GM18909 (cell line): Measurements from ENCODE around the gene NOX1.
"Not testable (repeated sequence)": the region's sequence is repeated elsewhere in the genome, so short reads cannot be mapped to it uniquely, and the experiment has no call there.

Experiments used
- ATAC-seq: cut with Tn5 transposase; IDR thresholded peaks from one replicate; pipeline ENCODE4 v1.9.1; 2021; ENCODE audit warnings: mild to moderate bottlenecking; ENCODE audit not compliant: unreplicated experiment, poor library complexity

The NOX1 gene

DNA sequence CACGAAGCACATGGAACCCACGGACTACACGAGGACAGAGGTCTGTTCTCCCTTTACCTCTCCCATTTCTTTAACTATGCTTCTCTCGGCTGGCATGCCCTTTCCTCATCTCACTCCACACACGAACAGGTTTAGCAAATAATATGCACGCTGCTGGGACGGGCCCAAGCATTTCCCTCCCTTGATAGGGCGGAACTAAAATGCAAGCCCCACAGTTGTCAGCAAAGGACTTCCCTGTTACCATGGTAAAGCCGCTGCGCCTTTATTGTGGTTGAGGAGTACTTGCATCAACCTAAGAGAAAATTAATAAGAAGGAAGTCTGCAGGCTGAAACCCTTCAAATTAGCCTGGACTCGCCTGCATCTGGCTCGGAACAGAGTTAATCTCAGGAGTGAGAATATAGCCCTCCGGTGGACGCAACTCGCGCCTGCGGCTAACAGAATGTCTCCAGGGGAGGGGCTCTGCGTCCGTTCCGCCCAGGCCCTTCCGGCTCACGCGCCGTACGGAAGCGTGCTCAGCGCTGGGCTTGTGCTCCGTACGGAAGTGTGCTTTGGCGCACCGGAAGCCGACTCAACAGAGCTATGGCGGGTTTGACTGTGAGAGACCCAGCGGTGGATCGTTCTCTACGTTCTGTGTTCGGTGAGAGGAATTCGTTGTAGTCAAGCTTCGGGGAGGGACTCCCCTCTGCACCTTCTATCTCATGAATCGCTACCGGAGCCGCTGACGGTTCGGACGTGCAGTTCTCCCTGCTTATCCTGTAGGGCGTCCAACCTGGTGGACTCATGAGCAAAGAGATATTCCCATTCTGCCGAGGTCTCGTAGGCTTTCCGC is 54.1 kb downstream of the NOX1 start, which contains the start of gene CSTF2:
CSTF2 (plus strand) TSS at position 555 of the 830 bp plus-strand sequence; CDS start at position 581, 26 bp downstream.
- peak; percentile 99 for ATAC-seq

DNA sequence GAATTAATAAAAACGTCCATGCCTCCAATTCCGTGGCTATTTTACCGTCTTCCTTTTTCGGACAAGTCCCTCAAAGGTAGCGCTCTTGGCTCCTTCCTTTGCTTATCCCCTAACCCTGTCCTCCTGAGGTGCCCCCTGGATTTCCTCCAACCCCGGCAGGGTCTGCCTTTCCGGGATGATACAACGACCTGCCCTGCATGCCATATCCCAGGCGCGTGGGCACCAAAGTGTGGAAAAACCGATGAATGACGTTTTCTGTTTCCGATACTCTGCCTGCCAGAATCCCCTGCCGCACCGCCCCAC is 54.7 kb downstream of the NOX1 start:
- ATAC-seq: no peak

DNA sequence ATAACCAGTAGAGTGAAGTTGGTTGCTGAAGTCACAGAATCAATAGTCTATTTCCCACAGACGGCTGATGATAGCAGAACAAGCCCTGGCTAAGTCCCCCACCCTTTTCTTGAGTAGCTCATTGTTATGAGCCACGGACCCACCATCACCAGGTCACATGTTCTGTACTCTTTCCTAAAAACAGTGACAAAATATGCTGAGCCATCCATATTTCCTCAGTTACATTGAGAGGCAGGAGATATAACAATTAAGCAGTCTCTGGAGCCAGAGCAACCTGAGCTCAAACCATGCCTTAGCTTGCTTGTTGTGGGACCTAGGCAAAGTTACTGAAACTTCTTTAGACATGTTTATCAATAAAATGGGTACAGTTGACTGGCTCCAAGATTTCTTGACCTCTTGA is 56.8 kb downstream of the NOX1 start:
- no peak for ATAC-seq

DNA sequence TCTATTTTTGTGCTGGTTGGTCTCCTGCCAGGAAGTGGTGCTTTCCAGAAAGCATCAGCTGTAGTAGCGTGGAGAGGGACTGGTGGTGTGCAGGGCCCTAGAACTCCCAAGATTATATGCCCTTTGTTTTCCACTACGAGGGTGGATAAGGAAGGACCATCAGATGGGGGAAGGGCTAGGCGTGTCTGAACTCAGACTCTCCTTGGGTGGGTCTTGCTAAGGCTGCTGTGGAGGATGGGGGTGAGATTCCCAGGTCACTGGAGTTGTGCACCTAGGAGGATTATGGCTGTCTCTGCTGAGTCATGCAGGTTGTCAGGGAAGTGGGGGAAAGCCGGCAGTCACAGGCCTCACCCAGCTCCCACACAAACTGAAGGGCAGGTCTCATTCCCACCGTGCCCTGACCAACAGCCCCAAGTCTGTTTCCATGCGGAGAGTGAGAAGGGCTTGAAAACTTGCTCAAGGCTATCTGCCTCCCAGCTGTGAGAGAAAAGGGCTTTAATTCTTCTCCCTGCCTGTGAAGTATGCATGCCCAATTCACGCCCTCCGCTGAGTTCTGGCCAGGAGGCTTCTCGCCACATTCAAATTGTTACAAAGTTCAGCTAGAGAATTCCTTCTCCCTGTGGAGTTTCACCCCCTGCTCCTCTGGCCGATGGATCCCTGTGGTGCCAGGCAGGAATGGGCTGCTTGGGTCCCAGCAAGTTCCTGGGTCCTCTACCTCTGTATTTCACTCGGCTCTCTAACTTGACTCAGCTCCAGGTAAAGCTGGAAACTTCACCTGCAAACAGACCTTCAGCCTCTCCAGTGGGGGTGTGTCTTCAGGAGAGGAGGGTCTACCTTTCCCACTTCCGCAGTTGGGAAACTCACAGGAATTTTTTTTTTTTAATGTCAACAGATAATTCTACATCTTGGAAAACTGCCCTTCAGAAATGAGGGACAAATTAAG is 61.7 kb downstream of the NOX1 start:
- no peak for ATAC-seq

DNA sequence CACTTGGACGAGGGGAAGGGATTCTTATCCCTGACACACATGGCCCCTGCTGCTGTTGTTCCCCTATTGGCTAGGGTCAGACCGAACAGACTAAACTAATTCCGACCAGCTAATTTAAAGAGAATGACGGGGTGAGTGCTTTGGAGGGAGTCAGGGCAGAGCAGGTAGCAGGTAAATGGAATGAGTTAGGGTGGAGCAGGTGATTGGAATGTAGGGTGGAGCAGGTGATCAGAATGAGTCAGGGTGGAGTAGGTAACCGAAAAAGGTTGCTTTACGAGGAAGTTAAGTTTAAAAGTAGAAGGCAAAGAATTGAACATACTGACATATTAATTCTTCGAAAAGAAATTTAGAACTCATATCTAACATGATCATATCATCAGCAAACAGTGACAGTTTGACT is 65.9 kb downstream of the NOX1 start:
- ATAC-seq: not testable (repeated sequence)

DNA sequence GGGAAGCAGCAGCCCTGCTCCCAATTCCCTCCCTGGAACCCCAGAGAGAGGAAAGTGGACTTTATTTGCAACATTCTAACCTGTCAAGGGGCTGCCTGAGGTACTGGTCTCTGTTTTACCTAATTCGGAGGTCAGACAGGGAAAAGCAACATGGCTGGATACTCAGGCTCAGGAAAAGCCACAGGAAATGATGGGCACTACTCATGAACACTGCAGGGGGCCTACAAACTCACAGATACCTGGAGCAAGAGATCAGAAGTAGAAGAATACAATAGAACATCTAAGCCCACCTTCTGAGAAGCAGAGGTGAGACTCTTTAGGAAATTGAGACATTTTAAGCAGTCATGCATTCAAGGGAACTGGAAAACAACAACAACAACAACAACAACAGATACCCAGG is 69.4 kb downstream of the NOX1 start:
- no peak for ATAC-seq

DNA sequence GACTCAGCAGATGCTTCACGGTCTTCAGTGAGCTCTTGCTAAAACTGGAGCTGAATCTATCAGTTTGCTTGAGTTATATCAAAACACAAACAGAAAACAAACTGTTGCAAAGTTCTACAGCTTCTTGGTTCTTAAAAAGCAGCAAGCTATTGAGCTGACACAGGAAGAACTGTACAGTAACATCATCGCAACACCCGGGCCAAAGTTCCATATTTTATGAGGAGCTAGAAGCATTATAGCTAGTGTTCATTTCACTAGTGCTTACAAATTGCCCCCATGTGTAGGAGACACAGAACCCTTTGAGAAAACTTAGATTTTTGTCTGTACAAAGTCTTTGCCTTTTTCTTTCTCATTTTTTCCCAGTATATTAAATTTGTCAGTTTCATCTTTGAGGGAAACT is 71.3 kb downstream of the NOX1 start:
- ATAC-seq: no peak

DNA sequence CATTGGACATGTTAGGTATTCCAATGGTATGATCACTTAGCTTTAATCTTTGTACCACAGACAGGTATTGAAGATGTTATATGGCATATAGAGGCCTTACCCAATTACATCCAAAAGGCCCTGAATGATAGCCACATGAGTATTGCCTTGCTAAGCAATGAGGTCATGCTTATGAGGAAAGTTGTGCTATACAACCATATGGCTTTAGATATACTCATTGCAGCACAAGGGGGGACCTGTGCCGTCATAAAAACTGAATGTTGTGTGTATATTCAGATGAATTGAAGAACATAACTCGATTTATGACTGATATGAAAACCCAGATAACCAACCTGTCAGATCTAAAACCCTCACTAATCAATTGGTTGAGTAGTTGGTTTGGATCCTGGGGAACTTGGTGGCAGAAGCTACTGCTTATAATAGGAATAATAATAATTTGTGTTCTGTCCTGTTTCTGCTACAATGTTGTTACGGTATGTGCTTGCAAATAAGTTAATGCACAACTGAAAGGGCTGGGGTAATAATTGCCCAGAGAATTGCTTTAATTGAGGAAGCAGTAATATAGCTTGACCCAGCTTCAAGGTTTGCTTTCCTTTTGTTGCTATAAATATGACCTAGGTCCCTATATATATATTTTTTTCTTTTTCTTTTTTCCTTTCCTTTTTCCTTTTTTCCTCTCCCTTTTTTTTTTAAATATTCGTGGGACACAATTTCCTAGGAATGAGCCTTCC is 75.5 kb downstream of the NOX1 start:
- ATAC-seq: no peak

DNA sequence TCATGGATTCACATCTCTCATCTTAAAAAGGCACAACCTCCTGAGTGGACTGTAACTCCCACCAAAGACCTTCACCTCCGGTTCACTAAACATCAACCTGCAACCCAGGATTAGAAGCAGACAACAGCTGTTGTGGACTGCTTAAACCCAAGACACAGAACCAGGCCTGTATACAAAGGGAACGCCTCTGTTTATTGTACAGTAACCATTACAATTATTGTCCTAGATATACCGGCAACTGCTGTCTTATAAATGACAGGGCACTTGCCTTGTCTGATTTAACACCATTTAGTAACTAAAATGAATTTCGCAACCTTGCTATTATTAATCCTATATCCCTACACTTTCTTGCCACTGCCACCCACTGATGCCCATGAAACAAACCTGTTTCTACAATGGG is 76.8 kb downstream of the NOX1 start:
- no peak for ATAC-seq

DNA sequence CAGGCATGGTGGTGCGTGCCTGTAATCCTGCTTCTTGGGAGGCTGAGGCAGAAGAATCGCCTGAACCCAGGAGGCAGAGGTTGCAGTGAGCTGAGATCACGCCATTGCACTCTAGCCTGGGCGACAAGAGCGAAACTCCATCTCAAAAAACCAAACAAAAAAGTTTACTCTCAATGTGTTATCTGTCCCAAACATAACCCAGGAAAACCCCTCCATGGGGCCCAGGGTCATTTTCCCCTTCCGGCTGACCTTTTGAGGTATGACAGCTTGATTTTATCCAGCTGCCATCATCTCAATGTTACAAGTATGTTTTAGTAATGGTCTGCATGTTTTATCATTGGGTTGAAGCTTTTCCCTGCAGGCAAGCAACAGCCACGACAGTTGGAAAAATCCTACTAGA is 77.8 kb downstream of the NOX1 start:
- not testable (repeated sequence) for ATAC-seq
